HG03558 (cell line): ENCODE results near the gene CCDC149.
"Not testable (repeated sequence)": the region's sequence is repeated elsewhere in the genome, so short reads cannot be mapped to it uniquely, and the experiment has no call there.

ENCODE experiments used
- ATAC-seq: cut with Tn5 transposase; IDR thresholded peaks from one replicate; pipeline ENCODE4 v1.9.1; 2021; ENCODE audit warnings: moderate number of reproducible peaks; ENCODE audit not compliant: unreplicated experiment; ENCODE audit errors: extremely low read depth

Gene CCDC149

GRCh38 chr4:24917076-24917856 is 4.4 kb upstream of the CCDC149 start:
- no peak for ATAC-seq

- ATAC-seq: no peak
These were observed 2.5 kb upstream of the CCDC149 start for GRCh38 chr4:24915121-24915922.

GRCh38 chr4:24914460-24914859 is 1.6 kb upstream of the CCDC149 start:
- ATAC-seq: no peak

GRCh38 chr4:24913119-24913485 is 260 bp upstream of the CCDC149 start:
- ATAC-seq: no peak

- no peak for ATAC-seq
These were observed 2.3 kb downstream of the CCDC149 start for GRCh38 chr4:24910499-24910898.

- ATAC-seq: not testable (repeated sequence)
These were observed 3.2 kb downstream of the CCDC149 start for GRCh38 chr4:24909606-24910005.

GRCh38 chr4:24897639-24898038 is 15.2 kb downstream of the CCDC149 start:
- no peak for ATAC-seq

- no peak for ATAC-seq
These were observed 15.9 kb downstream of the CCDC149 start for GRCh38 chr4:24896977-24897376.

- ATAC-seq: no peak
These were observed 16.8 kb downstream of the CCDC149 start for GRCh38 chr4:24896056-24896455.

GRCh38 chr4:24895461-24895860 is 17.4 kb downstream of the CCDC149 start:
- no peak for ATAC-seq

GRCh38 chr4:24894846-24895245 is 18.0 kb downstream of the CCDC149 start:
- no peak for ATAC-seq

- no peak for ATAC-seq
These were observed 18.6 kb downstream of the CCDC149 start for GRCh38 chr4:24894243-24894642.

GRCh38 chr4:24892778-24893177 is 20.1 kb downstream of the CCDC149 start:
- ATAC-seq: no peak

GRCh38 chr4:24892278-24892677 is 20.6 kb downstream of the CCDC149 start:
- ATAC-seq: no peak

- no peak for ATAC-seq
These were observed 22.2 kb downstream of the CCDC149 start for GRCh38 chr4:24890561-24891126.

- ATAC-seq: no peak
These were observed 22.9 kb downstream of the CCDC149 start for GRCh38 chr4:24889991-24890390.

GRCh38 chr4:24888475-24889344 is 24.1 kb downstream of the CCDC149 start:
- no peak for ATAC-seq

- ATAC-seq: no peak
These were observed 24.9 kb downstream of the CCDC149 start for GRCh38 chr4:24887881-24888430.

- ATAC-seq: no peak
These were observed 26.2 kb downstream of the CCDC149 start for GRCh38 chr4:24886596-24886995.

GRCh38 chr4:24885342-24885741 is 27.5 kb downstream of the CCDC149 start:
- no peak for ATAC-seq
